ENCODE data around the gene ADAMTS7. TPM values are rescaled to one million over a fixed set of nuclear protein-coding genes. Genes with fewer than 3 reads are reported as not detected.

ADAMTS7 gene
- total and polyA plus RNA-seq, 5 donors from 2014 or later: not detected

- no peak overlapping the region for H3K4me3 Mint-ChIP-seq
- H3K4me1 ChIP-seq (ENCODE audit: control insufficient read depth, insufficient read depth, low read length, poor library complexity, severe bottlenecking): no peaks in the 10 kb centered on the region
These were observed 26.3 kb upstream of the ADAMTS7 start for GRCh38 chr15:78837543-78837942.

DNA sequence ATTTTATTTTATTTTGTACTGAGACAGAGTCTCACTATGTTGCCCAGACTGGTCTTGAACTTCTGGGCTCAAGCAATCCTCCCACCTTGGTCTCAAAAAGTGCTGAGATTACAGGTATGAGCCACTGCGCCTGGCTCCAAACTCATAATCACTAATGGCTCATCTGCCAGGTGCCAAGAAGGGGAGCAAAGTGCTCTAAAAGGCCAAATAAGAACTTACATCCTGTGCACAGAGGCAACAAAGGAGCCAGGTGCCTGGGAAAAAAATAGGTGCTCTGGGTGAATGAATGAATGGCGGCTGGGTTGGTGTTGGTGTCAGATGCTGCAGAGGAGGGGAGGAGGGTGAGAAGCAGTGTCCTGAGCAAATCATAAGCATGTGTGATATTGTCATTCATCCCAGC lies 25.9 kb upstream of the ADAMTS7 start:
- H3K4me1 Mint-ChIP-seq: no peaks in the 10 kb centered on the region
- H3K27me3 ChIP-seq (ENCODE audit: control insufficient read depth, insufficient read depth, low read length): no peaks in the 10 kb centered on the region
- H3K4me3 ChIP-seq (ENCODE audit: low read depth, low read length): no peak overlapping the region
- no peak overlapping the region for H3K27ac ChIP-seq (ENCODE audit: insufficient read depth, low read length, poor library complexity, severe bottlenecking)
- no peak overlapping the region for H3K27ac Mint-ChIP-seq
- H3K36me3 Mint-ChIP-seq: no peaks in the 10 kb centered on the region
- H3K9me3 Mint-ChIP-seq: peaks cover 0 to 2% (median 0%) of the 10 kb centered on the region in 7 donors
- H3K4me3 Mint-ChIP-seq: no peak overlapping the region
- DNase-seq: no peak
- no peak for ATAC-seq (ENCODE audit: low read depth in 2 of 2)
- no peaks in the 10 kb centered on the region for H3K36me3 ChIP-seq (ENCODE audit: control insufficient read depth, insufficient read depth, low read length)
- peaks cover 15% of the 10 kb centered on the region for H3K27me3 Mint-ChIP-seq
- H3K9me3 ChIP-seq (ENCODE audit: control insufficient read depth in 2 of 2, low read length in 2 of 2): no peaks in the 10 kb centered on the region
- H3K4me1 ChIP-seq (ENCODE audit: control insufficient read depth, insufficient read depth, low read length, poor library complexity, severe bottlenecking): no peaks in the 10 kb centered on the region

More at GRCh38 chr15:78837543-78837942, 26.3 kb upstream of the ADAMTS7 start:
- Histone ChIP-seq H3K9me3 (ENCODE audit: control insufficient read depth in 2 of 2, low read length in 2 of 2) (no peaks in the 10 kb centered on the region), H3K27me3 (ENCODE audit: control insufficient read depth, insufficient read depth, low read length) (no peaks in the 10 kb centered on the region), H3K36me3 (ENCODE audit: control insufficient read depth, insufficient read depth, low read length) (no peaks in the 10 kb centered on the region), H3K4me3 (ENCODE audit: low read depth, low read length) (no peak overlapping the region), H3K27ac (ENCODE audit: insufficient read depth, low read length, poor library complexity, severe bottlenecking) (no peak overlapping the region)
- no peaks in the 10 kb centered on the region for H3K36me3 Mint-ChIP-seq
- ATAC-seq (ENCODE audit: low read depth in 2 of 2) (no peak), DNase-seq (no peak)
- H3K9me3 Mint-ChIP-seq: peaks cover 0 to 2% (median 0%) of the 10 kb centered on the region in 7 donors
- no peak overlapping the region for H3K27ac Mint-ChIP-seq
- no peaks in the 10 kb centered on the region for H3K4me1 Mint-ChIP-seq
- H3K27me3 Mint-ChIP-seq: peaks cover 14% of the 10 kb centered on the region

DNA sequence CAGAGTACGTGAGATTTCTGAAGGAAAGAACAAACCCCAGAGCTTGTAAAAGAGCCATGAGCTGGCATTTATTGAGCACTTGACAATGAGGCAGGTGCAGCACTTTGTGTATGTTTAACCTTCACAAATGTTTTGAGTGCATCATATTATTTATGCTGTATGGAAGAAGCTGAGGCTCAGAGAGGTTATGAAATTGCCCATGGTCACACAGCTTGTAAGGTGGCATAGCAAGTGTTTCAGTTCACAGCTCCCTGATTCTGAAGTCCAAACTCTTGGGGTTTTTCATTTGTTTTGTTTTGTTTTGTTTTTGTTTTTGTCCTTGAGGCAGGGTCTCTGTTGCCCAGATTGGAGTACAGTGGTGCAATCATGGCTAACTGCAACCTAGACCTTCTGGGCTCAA lies 25.1 kb upstream of the ADAMTS7 start:
- Histone ChIP-seq H3K4me3 (ENCODE audit: low read depth, low read length) (no peak overlapping the region), H3K9me3 (ENCODE audit: control insufficient read depth in 2 of 2, low read length in 2 of 2) (no peaks in the 10 kb centered on the region), H3K27me3 (ENCODE audit: control insufficient read depth, insufficient read depth, low read length) (no peaks in the 10 kb centered on the region), H3K27ac (ENCODE audit: insufficient read depth, low read length, poor library complexity, severe bottlenecking) (no peak overlapping the region), H3K4me1 (ENCODE audit: control insufficient read depth, insufficient read depth, low read length, poor library complexity, severe bottlenecking) (no peaks in the 10 kb centered on the region), H3K36me3 (ENCODE audit: control insufficient read depth, insufficient read depth, low read length) (no peaks in the 10 kb centered on the region)
- peaks cover 0 to 2% (median 0%) of the 10 kb centered on the region in 7 donors for H3K9me3 Mint-ChIP-seq
- DNase-seq: no peak
- ATAC-seq (ENCODE audit: low read depth in 2 of 2): no peak
- no peak overlapping the region for H3K4me3 Mint-ChIP-seq
- H3K36me3 Mint-ChIP-seq: no peaks in the 10 kb centered on the region
- peaks cover 21% of the 10 kb centered on the region for H3K27me3 Mint-ChIP-seq
- H3K4me1 Mint-ChIP-seq: peaks cover 0 to 3% (median 0%) of the 10 kb centered on the region in 4 donors
- H3K27ac Mint-ChIP-seq: no peak overlapping the region

- Histone ChIP-seq H3K4me3 (ENCODE audit: low read depth, low read length) (no peak overlapping the region), H3K4me1 (ENCODE audit: control insufficient read depth, insufficient read depth, low read length, poor library complexity, severe bottlenecking) (peaks cover 5% of the 10 kb centered on the region), H3K27me3 (ENCODE audit: control insufficient read depth, insufficient read depth, low read length) (no peaks in the 10 kb centered on the region), H3K27ac (ENCODE audit: insufficient read depth, low read length, poor library complexity, severe bottlenecking) (no peak overlapping the region), H3K9me3 (ENCODE audit: control insufficient read depth in 2 of 2, low read length in 2 of 2) (no peaks in the 10 kb centered on the region), H3K36me3 (ENCODE audit: control insufficient read depth, insufficient read depth, low read length) (no peaks in the 10 kb centered on the region)
- DNase-seq (no peak), ATAC-seq (ENCODE audit: low read depth in 2 of 2) (no peak)
- peaks cover 26% of the 10 kb centered on the region for H3K27me3 Mint-ChIP-seq
- H3K9me3 Mint-ChIP-seq: no peaks in the 10 kb centered on the region
- peak overlapping the region in 2 of 4 donors; percentile 46 to 58 for H3K4me3 Mint-ChIP-seq
- no peaks in the 10 kb centered on the region for H3K36me3 Mint-ChIP-seq
- no peak overlapping the region for H3K27ac Mint-ChIP-seq
- peaks cover 0 to 6% (median 0%) of the 10 kb centered on the region in 4 donors for H3K4me1 Mint-ChIP-seq
These were observed 20.3 kb upstream of the ADAMTS7 start for GRCh38 chr15:78831229-78832207.

DNA sequence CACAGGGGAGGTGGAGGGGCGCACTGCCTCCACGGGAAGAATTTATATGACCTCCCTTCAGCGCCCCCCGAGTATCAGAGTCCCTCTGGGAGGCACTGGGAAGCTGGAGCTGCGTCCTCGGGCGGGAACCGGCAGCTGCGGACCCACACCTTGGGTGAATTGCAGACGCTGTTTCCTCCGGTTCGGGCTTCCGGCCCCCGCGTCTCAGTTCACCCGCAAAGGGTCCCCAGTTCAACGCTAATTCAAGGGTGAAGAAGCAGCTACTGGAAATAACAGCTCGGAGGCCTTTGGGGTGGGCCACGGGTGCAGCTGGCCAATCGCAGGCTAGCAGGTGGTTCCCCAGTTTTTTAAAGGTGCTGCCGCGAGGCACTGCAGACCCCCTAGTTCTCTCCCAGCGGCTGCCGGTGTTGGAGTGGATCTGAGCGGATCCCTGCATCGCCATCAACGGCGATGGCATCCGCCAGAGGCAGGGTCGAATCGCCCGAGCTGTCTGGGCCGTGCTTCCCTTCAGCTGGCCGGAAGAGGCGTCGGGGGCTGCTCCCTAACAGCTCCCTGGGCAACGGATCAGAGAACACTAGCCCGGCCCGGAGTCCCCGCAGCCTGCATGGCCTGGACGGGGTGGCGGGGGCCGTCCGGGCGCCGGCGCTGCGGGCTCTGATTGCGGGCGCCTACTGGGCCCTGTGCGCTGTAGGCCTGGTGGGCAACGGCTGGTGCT lies 19.4 kb upstream of the ADAMTS7 start:
- Histone ChIP-seq H3K4me3 (ENCODE audit: low read depth, low read length) (no peak overlapping the region), H3K9me3 (ENCODE audit: control insufficient read depth in 2 of 2, low read length in 2 of 2) (no peaks in the 10 kb centered on the region), H3K36me3 (ENCODE audit: control insufficient read depth, insufficient read depth, low read length) (no peaks in the 10 kb centered on the region), H3K4me1 (ENCODE audit: control insufficient read depth, insufficient read depth, low read length, poor library complexity, severe bottlenecking) (peaks cover 5% of the 10 kb centered on the region), H3K27me3 (ENCODE audit: control insufficient read depth, insufficient read depth, low read length) (no peaks in the 10 kb centered on the region), H3K27ac (ENCODE audit: insufficient read depth, low read length, poor library complexity, severe bottlenecking) (no peak overlapping the region)
- Mint-ChIP-seq H3K27ac (no peak overlapping the region), H3K9me3 (no peaks in the 10 kb centered on the region), H3K4me3 (peak overlapping the region in 3 of 4 donors; percentile 58 to 84 (median 77)), H3K36me3 (no peaks in the 10 kb centered on the region), H3K4me1 (peaks cover 0 to 6% (median 0%) of the 10 kb centered on the region in 4 donors), H3K27me3 (peaks cover 18% of the 10 kb centered on the region)
- no peak for DNase-seq
- no peak for ATAC-seq (ENCODE audit: low read depth in 2 of 2)

DNA sequence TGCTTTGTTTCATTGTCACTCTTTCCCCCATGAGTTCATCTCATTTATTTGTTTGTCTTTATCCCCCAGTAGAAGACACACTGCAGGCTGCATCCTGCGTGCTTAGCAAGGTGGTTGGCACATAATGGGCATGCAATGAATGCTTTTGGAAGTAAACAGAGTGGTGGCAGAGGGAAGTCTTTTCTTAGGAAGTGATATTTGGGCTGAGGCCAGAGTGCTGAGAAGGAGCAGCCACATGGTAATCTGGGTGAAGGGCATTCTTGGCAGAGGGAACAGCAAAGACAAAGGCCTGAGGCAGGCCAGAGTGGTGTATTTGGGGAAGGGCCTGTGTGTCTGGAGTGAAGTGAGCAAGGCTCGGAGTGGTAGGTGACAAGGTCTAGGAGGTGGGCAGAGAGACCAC lies 17.7 kb upstream of the ADAMTS7 start:
- Mint-ChIP-seq H3K4me3 (no peak overlapping the region), H3K27ac (no peak overlapping the region), H3K4me1 (peaks cover 0 to 6% (median 0%) of the 10 kb centered on the region in 4 donors)

DNA sequence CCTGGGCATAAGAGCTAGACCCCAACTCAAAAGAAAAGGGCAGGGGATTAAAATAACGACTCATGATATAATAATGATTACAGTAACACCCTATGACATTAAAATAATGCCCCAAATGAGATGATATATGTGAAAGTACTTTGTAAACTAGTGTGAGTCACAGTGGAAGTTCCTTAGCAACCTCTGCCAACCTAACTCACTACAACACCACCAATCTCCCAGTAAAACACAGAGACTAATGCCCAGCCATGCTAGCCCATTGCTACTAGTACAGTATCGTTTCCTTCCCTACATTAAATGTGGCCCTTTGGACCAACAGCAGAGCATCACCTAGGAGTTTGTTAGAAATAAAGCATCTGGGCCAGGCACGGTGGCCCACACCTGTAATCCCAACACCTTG lies 11.2 kb upstream of the ADAMTS7 start:
- no peaks in the 10 kb centered on the region for H3K36me3 ChIP-seq (ENCODE audit: control insufficient read depth, insufficient read depth, low read length)
- H3K4me3 ChIP-seq (ENCODE audit: low read depth, low read length): no peak overlapping the region
- H3K4me1 ChIP-seq (ENCODE audit: control insufficient read depth, insufficient read depth, low read length, poor library complexity, severe bottlenecking): no peaks in the 10 kb centered on the region
- no peak overlapping the region for H3K27ac ChIP-seq (ENCODE audit: insufficient read depth, low read length, poor library complexity, severe bottlenecking)
- DNase-seq: no peak
- H3K27me3 ChIP-seq (ENCODE audit: control insufficient read depth, insufficient read depth, low read length): peaks cover 2% of the 10 kb centered on the region
- Mint-ChIP-seq H3K36me3 (no peaks in the 10 kb centered on the region), H3K4me1 (no peaks in the 10 kb centered on the region), H3K4me3 (no peak overlapping the region), H3K27ac (peak overlapping the region in 1 of 3 donors; percentile 37), H3K9me3 (peaks cover 0 to 4% (median 0%) of the 10 kb centered on the region in 7 donors), H3K27me3 (peaks cover 28% of the 10 kb centered on the region)
- no peaks in the 10 kb centered on the region for H3K9me3 ChIP-seq (ENCODE audit: control insufficient read depth in 2 of 2, low read length in 2 of 2)
- no peak for ATAC-seq (ENCODE audit: low read depth in 2 of 2)

More for the DNA sequence above, 17.7 kb upstream of the ADAMTS7 start:
- H3K9me3 Mint-ChIP-seq: no peaks in the 10 kb centered on the region
- H3K27me3 Mint-ChIP-seq: peaks cover 24% of the 10 kb centered on the region
- no peaks in the 10 kb centered on the region for H3K9me3 ChIP-seq (ENCODE audit: control insufficient read depth in 2 of 2, low read length in 2 of 2)
- no peaks in the 10 kb centered on the region for H3K36me3 ChIP-seq (ENCODE audit: control insufficient read depth, insufficient read depth, low read length)
- ATAC-seq (ENCODE audit: low read depth in 2 of 2): no peak
- peaks cover 5% of the 10 kb centered on the region for H3K4me1 ChIP-seq (ENCODE audit: control insufficient read depth, insufficient read depth, low read length, poor library complexity, severe bottlenecking)
- no peak for DNase-seq
- H3K27me3 ChIP-seq (ENCODE audit: control insufficient read depth, insufficient read depth, low read length): no peaks in the 10 kb centered on the region
- no peaks in the 10 kb centered on the region for H3K36me3 Mint-ChIP-seq
- no peak overlapping the region for H3K27ac ChIP-seq (ENCODE audit: insufficient read depth, low read length, poor library complexity, severe bottlenecking)
- H3K4me3 ChIP-seq (ENCODE audit: low read depth, low read length): no peak overlapping the region

All from CD4-positive, CD25-positive, alpha-beta regulatory T cell (primary cell).